GM12873 (cell line): ENCODE data around the gene OXSM.

Experiments used
- TF ChIP-seq, protein P1 (sequence below): IDR thresholded peaks from 2 replicates; pipeline ENCODE4 v1.5.1; 2012; ENCODE audit warnings: low read depth, mild to moderate bottlenecking, moderate library complexity, low read length, control low read depth; ENCODE audit not compliant: insufficient read depth; ENCODE audit errors: missing control alignments

The OXSM gene

DNA sequence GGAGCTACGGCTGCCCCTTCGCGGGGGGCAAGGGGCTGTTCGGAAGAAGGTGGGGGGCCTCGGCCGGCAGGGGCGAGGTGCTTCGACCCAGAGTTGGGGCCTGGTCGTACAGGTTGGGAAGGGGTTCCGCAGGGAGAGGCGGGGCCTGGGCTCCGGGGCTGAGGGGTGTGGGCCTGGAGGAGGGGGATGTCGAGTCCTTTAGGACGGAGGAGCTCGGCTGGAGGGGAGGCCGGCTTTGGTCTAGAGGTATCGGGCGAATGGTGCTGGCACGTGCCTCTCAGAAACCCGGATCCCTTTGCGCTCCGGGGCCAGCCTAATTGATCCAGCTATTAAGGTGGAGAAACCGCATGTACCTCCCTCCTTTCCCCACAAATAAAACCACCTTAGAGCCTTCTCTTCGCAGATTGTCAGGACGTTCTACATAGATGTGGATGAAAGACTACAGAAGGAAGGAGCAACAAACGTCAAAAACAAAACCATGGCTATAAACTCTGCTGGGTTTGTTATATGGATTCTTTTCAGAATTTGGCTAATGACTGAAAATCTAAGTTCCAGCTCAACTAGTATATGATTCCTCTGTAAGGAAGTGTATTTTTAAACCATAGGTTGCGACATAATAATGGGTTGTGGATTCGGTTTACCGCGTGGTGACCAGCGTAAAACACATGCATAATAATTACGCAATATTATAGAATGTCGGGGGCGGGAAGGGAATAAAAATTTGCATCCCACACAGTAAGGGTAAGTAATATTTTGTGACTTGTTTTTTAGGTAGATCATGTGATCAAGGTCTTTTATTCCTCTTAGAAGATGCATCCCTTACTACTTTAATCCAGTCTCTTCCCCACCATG lies 6.0 kb upstream of the OXSM start:
- TF ChIP-seq, protein P1, sequence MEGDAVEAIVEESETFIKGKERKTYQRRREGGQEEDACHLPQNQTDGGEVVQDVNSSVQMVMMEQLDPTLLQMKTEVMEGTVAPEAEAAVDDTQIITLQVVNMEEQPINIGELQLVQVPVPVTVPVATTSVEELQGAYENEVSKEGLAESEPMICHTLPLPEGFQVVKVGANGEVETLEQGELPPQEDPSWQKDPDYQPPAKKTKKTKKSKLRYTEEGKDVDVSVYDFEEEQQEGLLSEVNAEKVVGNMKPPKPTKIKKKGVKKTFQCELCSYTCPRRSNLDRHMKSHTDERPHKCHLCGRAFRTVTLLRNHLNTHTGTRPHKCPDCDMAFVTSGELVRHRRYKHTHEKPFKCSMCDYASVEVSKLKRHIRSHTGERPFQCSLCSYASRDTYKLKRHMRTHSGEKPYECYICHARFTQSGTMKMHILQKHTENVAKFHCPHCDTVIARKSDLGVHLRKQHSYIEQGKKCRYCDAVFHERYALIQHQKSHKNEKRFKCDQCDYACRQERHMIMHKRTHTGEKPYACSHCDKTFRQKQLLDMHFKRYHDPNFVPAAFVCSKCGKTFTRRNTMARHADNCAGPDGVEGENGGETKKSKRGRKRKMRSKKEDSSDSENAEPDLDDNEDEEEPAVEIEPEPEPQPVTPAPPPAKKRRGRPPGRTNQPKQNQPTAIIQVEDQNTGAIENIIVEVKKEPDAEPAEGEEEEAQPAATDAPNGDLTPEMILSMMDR = no peak

DNA sequence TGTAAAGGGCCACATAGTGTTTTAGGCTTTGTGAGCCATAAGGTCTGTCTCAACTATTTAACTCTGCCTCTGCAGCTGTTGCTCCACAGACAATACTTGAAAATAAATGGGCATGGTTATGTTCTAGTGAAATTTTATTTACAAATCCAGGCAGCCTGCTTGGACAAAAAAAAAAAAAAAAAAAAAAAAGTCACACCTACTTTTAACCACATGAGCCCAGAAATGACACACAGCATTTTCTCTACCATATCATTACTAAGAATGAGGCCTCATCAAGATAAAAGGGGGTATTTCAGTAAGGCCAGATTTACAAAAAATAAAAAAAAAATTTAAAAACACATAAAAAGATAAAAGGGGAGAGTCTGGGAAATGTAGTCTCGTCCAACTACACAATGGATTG lies 4.9 kb upstream of the OXSM start:
- TF ChIP-seq, protein P1 = no peak

DNA sequence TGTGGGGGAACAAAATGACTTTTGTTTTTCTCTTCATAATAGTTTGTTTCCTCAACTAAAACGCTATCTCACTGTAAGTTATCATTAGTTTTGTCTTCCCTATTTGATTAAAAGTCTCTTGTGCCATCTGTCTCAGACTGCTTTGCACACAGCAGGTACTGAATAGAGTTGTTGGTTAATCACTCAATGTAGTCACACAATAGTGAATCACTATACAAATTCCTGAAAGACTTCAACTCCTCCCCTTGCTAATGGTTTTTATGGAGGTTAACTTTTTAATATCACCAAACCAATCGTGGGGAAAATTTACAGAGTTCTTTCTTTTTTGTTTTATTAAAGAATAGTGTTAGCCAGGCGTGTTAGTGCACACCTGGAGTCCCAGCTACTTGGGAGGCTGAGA lies 4.1 kb upstream of the OXSM start:
- TF ChIP-seq, protein P1 = no peak

DNA sequence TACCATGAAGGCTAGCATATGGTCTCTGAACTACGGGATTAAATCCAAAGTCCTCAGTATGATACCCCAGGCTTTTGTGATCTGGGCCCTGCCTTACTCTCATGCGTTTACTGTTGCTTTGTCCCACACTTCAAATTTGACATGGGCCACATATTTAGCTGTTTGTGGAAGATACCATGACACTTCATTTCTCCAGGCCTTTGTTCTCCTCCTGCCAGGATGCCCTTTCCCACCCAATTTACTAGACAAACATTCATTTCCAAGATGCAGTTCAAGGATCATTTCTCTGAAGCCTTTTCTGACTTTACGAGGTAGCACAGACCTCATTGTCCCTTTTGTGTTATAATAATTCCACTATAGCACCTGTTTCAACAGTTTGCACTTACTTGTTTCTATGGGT lies 2.2 kb upstream of the OXSM start:
- TF ChIP-seq, protein P1 = no peak

DNA sequence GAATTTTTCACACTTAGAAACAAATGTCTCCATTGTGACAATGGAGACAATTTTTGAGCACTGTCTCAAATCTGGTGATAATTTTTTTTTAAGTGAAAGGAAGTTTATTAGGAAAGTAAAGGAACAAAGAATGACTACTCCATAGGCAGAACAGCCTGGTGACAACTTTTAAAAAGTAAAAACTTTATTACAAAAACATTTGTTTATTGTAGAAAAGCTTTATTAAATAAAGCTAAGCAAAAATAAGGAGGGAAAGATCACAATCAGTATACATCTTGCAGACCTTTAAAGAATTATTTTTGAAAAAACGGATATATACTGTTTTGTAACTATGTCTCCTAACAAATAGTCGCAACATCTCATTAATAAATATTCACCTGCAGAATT lies 688 bp upstream of the OXSM start:
- TF ChIP-seq, protein P1 = no peak

DNA sequence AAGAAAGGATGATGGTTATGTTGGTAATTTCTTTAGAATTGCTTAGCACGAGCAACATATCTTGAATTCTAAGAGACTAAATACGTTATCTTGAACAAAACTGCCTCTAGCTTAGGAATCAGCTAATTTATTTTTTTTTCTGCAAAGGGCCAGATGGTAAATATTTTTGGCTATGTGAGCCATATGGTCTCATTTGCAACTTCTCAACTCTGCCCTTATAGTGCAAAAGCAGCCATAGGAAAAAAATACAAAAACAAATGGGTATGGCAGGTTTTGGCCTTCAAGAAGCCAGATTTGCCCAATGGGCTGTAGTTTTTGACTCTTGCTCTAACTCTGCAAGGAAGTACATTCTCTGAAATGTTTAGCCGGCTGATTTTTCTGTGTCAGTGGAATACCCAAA lies 11.9 kb downstream of the OXSM start:
- TF ChIP-seq, protein P1 = no peak

DNA sequence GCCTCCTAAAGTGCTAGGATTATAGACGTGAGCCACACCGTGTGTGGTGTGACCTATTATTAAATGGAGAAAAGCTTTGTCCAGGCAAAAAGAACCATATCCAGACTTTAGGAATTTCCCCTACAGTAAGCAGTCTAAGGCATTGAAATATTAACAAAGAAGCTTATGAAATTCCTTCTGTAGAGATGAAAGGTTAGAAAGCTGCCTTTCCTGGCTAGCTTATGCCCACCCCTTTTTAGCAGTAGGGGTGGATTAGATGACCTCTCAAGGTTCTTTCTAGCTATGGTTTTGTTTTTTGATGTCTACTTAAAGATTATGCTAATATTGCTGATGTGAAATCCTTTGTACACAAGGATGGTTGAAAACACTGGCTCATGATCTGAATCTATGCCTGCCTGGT lies 13.9 kb downstream of the OXSM start:
- TF ChIP-seq, protein P1 = no peak
